Astrocyte (in vitro differentiated cells and primary cell): ENCODE data around the gene MRPL4. TPM values are rescaled to one million over a fixed set of nuclear protein-coding genes. Genes with fewer than 3 reads are reported as not detected.

Experiments
- microRNA-seq: library from miRNA; unstranded; fragments of <30 nt; microRNA quantifications from one replicate; pipeline ENCODE4 v1.2.0, GENCODE V29; 2020
- total RNA-seq: library from RNA; stranded (reverse); gene quantifications from 2 replicates; pipeline ENCODE4 v1.2.1, GENCODE V29; 2021

MRPL4 gene
- total RNA-seq, 1 donor from 2014 or later: 60.3 TPM

Small RNAs within 50 kb of the gene (microRNA-seq; reads per million reads assigned to microRNA genes)
- not detected for gene MIR4322

Other genes with a start within 250 kb of the MRPL4 start
- gene COL5A3, start 241.7 kb upstream of the MRPL4 start, total RNA-seq: 22.2 and 28.0 TPM in 2 replicates
- not detected in 2 replicates for gene RDH8, start 238.7 kb upstream of the MRPL4 start, total RNA-seq
- 73.5 and 86.8 TPM in 2 replicates for gene SHFL, start 165.9 kb upstream of the MRPL4 start, total RNA-seq
- gene ANGPTL6, start 149.5 kb upstream of the MRPL4 start, total RNA-seq: 0.24 TPM in 1 of 2 replicates, not detected in the other
- gene PPAN, start 145.9 kb upstream of the MRPL4 start, total RNA-seq: 54.2 and 55.6 TPM in 2 replicates
- gene P2RY11, start 140.5 kb upstream of the MRPL4 start, total RNA-seq: 19.3 and 22.8 TPM in 2 replicates
- gene EIF3G, start 132.3 kb upstream of the MRPL4 start, total RNA-seq: 207 and 215 TPM in 2 replicates
- 42.6 and 50.6 TPM in 2 replicates for gene DNMT1, start 57.3 kb upstream of the MRPL4 start, total RNA-seq
- gene S1PR2, start 20.9 kb upstream of the MRPL4 start, total RNA-seq: 15.7 and 16.8 TPM in 2 replicates
- gene ICAM1, start 18.9 kb downstream of the MRPL4 start, total RNA-seq: 9.3 and 11.0 TPM in 2 replicates
- gene ICAM4, start 34.7 kb downstream of the MRPL4 start, total RNA-seq: 0.20 TPM in 1 of 2 replicates, not detected in the other
- gene ICAM5, start 37.7 kb downstream of the MRPL4 start, total RNA-seq: 0.07 and 0.31 TPM in 2 replicates
- 2.5 and 3.4 TPM in 2 replicates for gene ZGLP1, start 57.6 kb downstream of the MRPL4 start, total RNA-seq
- 18.6 and 24.4 TPM in 2 replicates for gene FDX2, start 63.8 kb downstream of the MRPL4 start, total RNA-seq
- 27.5 and 29.6 TPM in 2 replicates for gene RAVER1, start 81.3 kb downstream of the MRPL4 start, total RNA-seq
- gene ICAM3, start 87.4 kb downstream of the MRPL4 start, total RNA-seq: 10.9 and 12.4 TPM in 2 replicates
- gene TYK2, start 128.4 kb downstream of the MRPL4 start, total RNA-seq: 76.5 and 82.7 TPM in 2 replicates
- 240 TPM in 2 replicates for gene CDC37, start 151.3 kb downstream of the MRPL4 start, total RNA-seq
- gene PDE4A, start 168.3 kb downstream of the MRPL4 start, total RNA-seq: 3.2 and 3.8 TPM in 2 replicates